COLO829 (cell line): ENCODE results near the gene ERVW-1.
"Not testable (repeated sequence)": the region's sequence is repeated elsewhere in the genome, so short reads cannot be mapped to it uniquely, and the experiment has no call there.

Source experiments
- DNase-seq: peaks from one replicate; pipeline ENCODE4 v3.0.0; 2012; ENCODE audit warnings: low spot score

Gene ERVW-1

GRCh38 chr7:92477681-92478080 lies at the start of gene ERVW-1:
Gene ERVW-1 (minus strand): TSS chr7:92477946. CDS start chr7:92470381, 7,565 bp downstream.
- DNase-seq: not testable (repeated sequence)

GRCh38 chr7:92523110-92523509 lies 45.4 kb upstream of the ERVW-1 start:
- DNase-seq: no peak

GRCh38 chr7:92520024-92520423 lies 42.3 kb upstream of the ERVW-1 start:
- no peak for DNase-seq

GRCh38 chr7:92517631-92518030 lies 39.9 kb upstream of the ERVW-1 start:
- DNase-seq: no peak

GRCh38 chr7:92513167-92513902 lies 35.6 kb upstream of the ERVW-1 start:
- DNase-seq: no peak

DNA sequence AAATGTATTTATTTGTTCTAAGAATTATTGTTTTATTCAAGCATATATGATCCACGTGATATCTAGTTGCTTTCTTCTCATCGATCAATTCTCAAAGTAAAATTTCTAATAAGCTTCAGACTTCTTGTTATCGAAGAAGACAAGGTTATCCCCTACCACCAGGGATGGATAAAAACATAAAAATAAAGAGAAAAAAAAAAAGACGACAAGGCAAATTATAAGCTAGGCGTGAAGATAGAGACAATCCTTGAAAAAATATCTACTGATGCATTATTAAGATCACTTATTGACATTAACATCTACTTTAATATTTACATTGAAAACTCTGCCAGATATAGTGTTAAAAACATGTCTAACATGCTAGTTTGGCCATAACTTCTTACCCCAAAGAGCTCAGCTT lies 31.2 kb upstream of the ERVW-1 start:
- DNase-seq: no peak

DNA sequence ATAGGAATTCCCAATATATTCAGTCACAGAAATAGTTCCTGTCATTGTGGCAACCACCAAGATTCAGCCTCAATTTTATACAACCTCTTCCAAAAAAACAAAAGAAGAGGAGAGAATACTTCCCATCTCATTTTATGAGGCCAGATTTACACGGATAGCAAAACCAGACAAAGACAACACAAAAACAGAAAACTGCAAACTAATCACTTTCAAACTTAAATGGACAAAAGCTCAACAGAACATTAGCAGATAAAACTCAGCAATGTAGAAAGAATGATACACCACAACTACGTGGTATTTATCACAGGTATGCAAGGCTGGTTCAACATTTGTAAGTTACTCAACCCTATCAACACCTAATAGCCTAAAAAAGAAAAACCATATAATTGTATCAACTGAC lies 28.6 kb upstream of the ERVW-1 start:
- no peak for DNase-seq

- DNase-seq: no peak
These were observed 26.8 kb upstream of the ERVW-1 start for GRCh38 chr7:92504563-92504962.

- DNase-seq: no peak
These were observed 26.0 kb upstream of the ERVW-1 start for GRCh38 chr7:92503767-92504166.

DNA sequence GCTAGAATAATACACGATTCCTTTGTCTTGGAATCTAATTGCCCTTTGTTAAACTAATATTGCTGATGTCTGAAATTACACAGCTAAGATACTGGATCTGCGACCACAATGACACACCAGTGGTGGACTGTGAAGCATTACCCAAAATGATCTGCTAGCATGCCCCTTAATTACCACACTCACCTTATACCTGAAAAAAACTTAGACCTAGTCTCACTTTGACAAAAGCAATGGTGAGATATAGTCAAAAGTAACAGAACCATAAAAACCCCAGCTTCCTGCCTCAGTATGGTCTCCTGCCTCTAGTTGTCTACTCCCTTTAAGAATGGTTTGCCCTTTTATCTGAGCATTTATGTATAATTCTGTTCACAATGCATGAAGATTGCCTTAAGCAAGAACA lies 20.8 kb upstream of the ERVW-1 start:
- no peak for DNase-seq

- DNase-seq: no peak
These were observed 19.1 kb upstream of the ERVW-1 start for GRCh38 chr7:92496876-92497275.

DNA sequence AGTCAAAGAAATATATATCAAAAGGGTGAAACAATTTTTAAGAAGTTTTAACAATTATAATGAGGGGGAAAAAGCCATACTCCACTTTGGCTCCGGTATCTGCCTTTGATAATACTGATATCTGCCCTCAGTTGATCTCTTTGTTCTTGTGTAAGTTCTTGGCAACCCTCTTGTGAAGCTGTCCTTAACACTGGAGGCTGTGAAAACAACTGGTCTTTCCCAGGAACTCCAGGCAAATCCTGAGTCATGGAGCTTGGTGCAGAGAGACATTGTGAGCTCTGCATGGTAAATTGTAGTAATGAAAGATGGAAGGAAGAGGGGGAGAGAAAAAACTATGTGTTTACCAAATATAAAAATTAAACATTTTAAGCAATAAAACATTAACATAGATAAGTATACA lies 11.9 kb upstream of the ERVW-1 start:
- DNase-seq: no peak

GRCh38 chr7:92487804-92488203 lies 10.1 kb upstream of the ERVW-1 start:
- no peak for DNase-seq

DNA sequence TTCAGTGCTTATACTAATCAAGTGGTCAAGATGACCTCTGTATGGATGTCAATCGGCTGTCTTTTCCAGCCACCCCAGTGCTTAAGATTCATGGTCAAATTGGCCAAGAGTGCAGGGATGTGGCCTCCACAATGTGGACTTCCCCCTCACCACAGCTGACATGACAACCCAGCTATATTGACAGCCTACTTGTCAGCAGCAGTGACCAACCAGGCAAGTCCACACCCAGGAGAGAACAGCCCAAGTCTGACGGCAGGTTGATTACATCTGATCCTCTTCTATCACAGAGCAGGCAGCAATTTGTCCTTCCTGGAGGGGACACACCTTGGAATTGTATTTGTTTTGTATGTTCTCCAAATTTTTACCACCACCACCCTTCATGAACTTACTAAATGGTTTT lies 8.2 kb upstream of the ERVW-1 start:
- DNase-seq: no peak

- no peak for DNase-seq
These were observed 7.6 kb upstream of the ERVW-1 start for GRCh38 chr7:92485267-92485892.

GRCh38 chr7:92484226-92484625 lies 6.5 kb upstream of the ERVW-1 start:
- DNase-seq: not testable (repeated sequence)

DNA sequence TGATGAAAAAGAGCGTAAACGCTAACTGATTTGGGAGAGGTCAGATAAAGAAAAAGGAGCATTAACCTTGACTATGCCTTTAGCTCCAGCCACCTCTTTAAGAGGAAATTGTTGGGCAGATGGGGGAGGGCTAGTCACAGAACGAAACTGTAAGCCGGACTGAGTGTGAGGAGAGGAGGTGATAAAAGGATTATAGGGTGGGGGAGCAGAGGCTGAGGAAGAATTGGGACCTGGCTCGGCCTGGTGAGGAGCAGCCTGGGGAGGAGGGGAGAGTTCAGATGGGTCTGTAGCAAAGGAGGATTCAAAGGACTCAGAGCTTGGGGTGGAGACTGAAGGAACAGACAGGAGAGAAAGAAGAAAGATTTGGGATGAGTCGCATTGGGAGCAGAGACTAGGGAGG lies 5.9 kb upstream of the ERVW-1 start:
- not testable (repeated sequence) for DNase-seq

DNA sequence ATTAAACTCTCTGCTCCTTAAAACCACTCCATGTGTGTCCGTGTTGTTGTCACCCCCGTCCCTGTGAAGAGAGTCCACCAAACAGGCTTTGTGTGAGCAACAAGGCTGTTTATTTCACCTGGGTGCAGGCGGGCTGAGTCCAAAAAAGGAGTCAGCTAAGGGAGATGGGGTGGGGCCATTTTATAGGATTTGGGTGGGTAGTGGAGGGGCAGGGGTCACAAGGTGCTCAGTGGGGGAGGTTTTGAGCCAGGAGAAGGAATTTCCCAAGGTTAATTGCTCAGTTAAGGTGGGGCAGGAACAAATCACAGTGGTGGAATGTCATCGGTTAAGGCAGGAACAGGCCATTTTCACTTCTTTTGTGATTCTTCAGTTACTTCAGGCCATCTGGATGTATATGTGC lies 1.4 kb upstream of the ERVW-1 start:
- not testable (repeated sequence) for DNase-seq

- no peak for DNase-seq
These were observed 965 bp upstream of the ERVW-1 start for GRCh38 chr7:92478711-92479110.

DNA sequence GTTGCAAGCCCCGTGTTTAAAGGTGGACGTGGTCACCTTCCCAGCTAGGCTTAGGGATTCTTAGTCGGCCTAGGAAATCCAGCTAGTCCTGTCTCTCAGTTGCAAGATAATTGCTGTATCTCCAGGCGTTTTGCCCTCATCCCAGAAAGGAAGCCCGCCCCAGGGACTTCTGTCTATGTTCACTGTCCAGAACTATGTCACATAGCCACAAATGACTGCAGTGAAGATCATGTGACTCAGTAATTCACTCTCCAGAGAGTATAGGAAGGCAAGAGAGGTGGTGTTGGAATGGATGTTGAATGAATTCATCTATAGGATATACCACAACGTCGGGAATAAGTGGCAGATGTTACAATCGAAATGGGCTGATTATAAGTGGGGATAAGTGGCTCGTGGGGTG lies 349 bp upstream of the ERVW-1 start:
- DNase-seq: no peak

- DNase-seq: not testable (repeated sequence)
These were observed 1.7 kb downstream of the ERVW-1 start for GRCh38 chr7:92475851-92476590.

DNA sequence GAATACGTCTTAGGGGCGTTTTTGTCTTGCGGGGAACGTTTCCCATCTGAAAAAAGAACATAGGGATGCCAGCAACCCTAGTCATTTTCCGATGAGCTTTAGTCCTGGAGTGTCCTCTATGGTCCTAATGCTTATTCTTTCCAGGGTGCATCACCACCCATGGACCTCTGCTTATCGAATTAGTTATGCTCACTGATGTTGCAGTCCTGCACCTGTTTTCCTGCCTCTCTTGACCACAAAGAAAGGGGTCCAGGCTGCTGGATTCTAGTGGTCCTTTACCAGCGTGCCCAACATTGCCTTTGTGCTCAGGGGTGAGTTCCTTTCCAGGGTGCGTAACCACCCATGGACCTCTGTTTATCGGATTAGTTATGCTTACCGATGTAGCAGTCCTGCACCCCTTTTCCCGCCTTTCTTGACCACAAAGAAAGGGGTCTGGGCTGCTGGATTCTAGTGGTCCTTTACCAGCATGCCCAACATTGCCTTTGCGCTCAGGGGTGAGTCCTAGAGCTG lies 2.4 kb downstream of the ERVW-1 start:
- DNase-seq: not testable (repeated sequence)

- DNase-seq: not testable (repeated sequence)
These were observed 3.8 kb downstream of the ERVW-1 start for GRCh38 chr7:92473989-92474388.
